Measurements from ENCODE around the gene DCHS1.

- TF ChIP-seq CTCF (conservative IDR thresholded peaks at IDR 0.05; ENCODE audit: low read length) (no peak), EZH2phosphoT487 (IDR thresholded peaks at IDR 0.05; ENCODE audit: borderline replicate concordance) (no peak)
These were observed 67.6 kb downstream of the DCHS1 start for GRCh38 chr11:6588018-6588417.
